Measurements from ENCODE around the gene OTUD6A.

The OTUD6A gene

DNA sequence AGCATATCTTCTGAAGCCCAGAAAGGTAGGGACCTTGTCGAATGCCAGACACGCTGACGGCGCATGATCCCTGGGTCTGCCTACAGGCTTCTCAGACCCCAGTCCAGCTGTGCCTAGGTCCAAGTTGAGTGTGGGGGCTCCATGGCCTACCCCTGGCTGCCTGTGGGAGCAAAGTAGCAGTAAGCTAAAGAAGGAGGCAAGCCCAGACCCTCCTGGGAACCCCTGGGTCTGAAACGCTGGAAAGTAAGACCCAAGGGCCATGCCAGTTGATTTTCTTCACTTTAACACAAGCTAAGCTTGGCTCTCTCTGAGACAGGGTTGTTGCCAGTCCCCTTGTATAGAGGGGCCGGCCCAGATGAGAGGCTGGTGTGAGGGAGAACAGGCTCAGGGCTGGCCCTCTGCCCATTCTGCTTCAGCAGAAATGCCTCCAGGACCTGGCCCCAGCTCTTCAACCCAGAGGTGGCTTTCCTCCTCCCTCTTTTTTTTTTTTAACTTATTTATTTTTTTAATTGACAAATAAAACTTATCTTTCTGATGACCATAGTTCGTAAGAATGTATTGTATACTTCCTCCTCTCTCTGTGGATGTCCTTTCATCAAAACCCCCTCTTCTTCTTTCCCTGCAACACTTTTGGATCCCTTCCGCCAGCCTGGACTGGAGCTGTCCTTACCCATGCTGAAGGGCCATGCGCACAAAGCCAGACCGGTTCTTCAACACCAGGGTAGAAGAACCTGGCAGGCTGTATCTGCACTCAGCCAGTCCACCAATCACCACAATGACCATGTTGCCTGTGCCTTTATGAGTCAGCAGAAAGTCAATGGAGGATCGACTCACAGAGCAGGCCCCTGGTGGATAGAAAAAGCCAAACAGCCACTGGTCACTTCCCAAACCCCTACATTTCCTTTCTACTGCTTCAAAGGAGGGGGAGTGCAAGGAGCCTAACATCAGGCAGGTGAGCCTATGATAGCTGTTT lies 19.6 kb upstream of the OTUD6A start:
- ATAC-seq: no peak
- TF ChIP-seq ZNF565 (CRISPR knock-in tag; conservative IDR thresholded peaks at IDR 0.05; ENCODE audit: low read depth) (no peak), RARB (CRISPR knock-in tag; IDR thresholded peaks at IDR 0.05) (no peak), BACH2 (CRISPR knock-in tag; IDR thresholded peaks at IDR 0.05; ENCODE audit: borderline replicate concordance) (no peak), TOX (CRISPR knock-in tag; IDR thresholded peaks at IDR 0.05; ENCODE audit: borderline replicate concordance) (no peak), OSR1 (CRISPR knock-in tag; IDR thresholded peaks at IDR 0.05) (no peak), SNAI2 (CRISPR knock-in tag; IDR thresholded peaks at IDR 0.05) (no peak), ESRRG (CRISPR knock-in tag; IDR thresholded peaks at IDR 0.05) (no peak), ZNF8 (CRISPR knock-in tag; IDR thresholded peaks at IDR 0.05) (no peak), TCF4 (CRISPR knock-in tag; IDR thresholded peaks at IDR 0.05; ENCODE audit: borderline replicate concordance) (no peak), ARNTL (CRISPR knock-in tag; IDR thresholded peaks at IDR 0.05; ENCODE audit: borderline replicate concordance, low read depth) (no peak)
- TF ChIP-seq, protein P1, sequence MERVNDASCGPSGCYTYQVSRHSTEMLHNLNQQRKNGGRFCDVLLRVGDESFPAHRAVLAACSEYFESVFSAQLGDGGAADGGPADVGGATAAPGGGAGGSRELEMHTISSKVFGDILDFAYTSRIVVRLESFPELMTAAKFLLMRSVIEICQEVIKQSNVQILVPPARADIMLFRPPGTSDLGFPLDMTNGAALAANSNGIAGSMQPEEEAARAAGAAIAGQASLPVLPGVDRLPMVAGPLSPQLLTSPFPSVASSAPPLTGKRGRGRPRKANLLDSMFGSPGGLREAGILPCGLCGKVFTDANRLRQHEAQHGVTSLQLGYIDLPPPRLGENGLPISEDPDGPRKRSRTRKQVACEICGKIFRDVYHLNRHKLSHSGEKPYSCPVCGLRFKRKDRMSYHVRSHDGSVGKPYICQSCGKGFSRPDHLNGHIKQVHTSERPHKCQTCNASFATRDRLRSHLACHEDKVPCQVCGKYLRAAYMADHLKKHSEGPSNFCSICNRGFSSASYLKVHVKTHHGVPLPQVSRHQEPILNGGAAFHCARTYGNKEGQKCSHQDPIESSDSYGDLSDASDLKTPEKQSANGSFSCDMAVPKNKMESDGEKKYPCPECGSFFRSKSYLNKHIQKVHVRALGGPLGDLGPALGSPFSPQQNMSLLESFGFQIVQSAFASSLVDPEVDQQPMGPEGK (CRISPR knock-in tag; IDR thresholded peaks at IDR 0.05; ENCODE audit: borderline replicate concordance): no peak

DNA sequence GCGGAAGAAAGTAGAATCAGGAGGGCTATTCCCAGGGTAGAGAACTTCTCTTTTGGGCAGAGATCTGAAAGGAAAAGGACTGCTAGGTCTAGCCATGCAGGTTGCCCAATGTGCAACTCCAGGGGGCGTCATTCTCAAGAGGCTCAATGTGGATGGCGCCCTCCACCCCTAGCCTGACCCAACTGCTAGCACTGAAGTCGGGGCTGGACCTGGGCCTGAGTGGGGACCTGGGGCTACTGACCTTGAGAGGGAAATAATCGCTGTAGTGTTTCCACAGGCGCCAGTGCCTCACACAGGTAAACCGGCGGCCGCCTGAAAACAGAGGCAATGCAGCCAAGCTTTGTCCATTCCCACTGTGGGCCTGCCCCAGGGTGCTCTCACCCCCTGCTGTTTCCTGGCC lies 18.6 kb upstream of the OTUD6A start:
- ATAC-seq: no peak
- TF ChIP-seq ZNF8 (CRISPR knock-in tag; IDR thresholded peaks at IDR 0.05): no peak

DNA sequence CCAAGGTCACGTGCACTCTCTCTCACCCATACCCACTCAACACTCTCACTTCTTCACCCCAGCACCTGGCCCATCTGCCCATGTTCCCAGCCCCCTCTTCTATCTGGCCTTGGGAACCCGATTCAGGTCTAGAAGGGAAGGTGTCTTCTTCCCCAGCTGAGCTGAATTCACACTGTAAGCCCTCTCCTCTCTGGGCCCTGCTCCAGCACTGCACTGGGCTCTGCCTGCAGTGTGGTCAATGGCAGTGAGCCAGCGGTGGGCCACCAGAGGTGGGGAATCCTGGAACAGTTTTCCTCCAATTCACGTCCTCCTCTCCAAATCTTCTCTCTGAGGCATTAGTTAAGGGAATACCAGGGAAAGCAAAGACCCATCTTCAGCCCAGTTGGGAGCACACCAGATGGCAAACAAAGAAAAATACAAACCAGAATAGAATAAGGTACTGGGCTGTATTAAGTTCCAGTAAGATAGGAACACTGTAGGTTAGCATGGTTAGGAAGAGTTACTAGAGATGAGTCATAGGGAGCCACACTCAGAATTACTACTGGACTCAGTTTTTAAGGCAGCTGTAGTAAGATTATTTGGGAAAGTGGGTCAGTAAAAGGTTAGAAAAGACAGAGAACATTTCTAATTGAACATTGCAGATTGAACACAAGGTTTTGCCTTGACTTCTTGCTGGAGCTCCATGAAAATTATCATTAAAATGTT lies 17.6 kb upstream of the OTUD6A start:
- peak; percentile 72 for ATAC-seq
- TF ChIP-seq, protein P2, sequence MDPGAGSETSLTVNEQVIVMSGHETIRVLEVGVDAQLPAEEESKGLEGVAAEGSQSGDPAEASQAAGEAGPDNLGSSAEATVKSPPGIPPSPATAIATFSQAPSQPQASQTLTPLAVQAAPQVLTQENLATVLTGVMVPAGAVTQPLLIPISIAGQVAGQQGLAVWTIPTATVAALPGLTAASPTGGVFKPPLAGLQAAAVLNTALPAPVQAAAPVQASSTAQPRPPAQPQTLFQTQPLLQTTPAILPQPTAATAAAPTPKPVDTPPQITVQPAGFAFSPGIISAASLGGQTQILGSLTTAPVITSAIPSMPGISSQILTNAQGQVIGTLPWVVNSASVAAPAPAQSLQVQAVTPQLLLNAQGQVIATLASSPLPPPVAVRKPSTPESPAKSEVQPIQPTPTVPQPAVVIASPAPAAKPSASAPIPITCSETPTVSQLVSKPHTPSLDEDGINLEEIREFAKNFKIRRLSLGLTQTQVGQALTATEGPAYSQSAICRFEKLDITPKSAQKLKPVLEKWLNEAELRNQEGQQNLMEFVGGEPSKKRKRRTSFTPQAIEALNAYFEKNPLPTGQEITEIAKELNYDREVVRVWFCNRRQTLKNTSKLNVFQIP (CRISPR knock-in tag; IDR thresholded peaks at IDR 0.05; ENCODE audit: borderline replicate concordance, low read depth): no peak
- TF ChIP-seq OSR1 (CRISPR knock-in tag; IDR thresholded peaks at IDR 0.05) (no peak), TCF4 (CRISPR knock-in tag; IDR thresholded peaks at IDR 0.05; ENCODE audit: borderline replicate concordance) (no peak), ZNF565 (CRISPR knock-in tag; conservative IDR thresholded peaks at IDR 0.05; ENCODE audit: low read depth) (no peak), ZFP3 (CRISPR knock-in tag; IDR thresholded peaks at IDR 0.05) (no peak), ZC3H10 (CRISPR knock-in tag; IDR thresholded peaks at IDR 0.05) (no peak), BACH2 (CRISPR knock-in tag; IDR thresholded peaks at IDR 0.05; ENCODE audit: borderline replicate concordance) (no peak), ARNTL (CRISPR knock-in tag; IDR thresholded peaks at IDR 0.05; ENCODE audit: borderline replicate concordance, low read depth) (no peak), ESRRG (CRISPR knock-in tag; IDR thresholded peaks at IDR 0.05) (no peak), ZNF70 (CRISPR knock-in tag; IDR thresholded peaks at IDR 0.05) (no peak)
- TF ChIP-seq, protein P3, sequence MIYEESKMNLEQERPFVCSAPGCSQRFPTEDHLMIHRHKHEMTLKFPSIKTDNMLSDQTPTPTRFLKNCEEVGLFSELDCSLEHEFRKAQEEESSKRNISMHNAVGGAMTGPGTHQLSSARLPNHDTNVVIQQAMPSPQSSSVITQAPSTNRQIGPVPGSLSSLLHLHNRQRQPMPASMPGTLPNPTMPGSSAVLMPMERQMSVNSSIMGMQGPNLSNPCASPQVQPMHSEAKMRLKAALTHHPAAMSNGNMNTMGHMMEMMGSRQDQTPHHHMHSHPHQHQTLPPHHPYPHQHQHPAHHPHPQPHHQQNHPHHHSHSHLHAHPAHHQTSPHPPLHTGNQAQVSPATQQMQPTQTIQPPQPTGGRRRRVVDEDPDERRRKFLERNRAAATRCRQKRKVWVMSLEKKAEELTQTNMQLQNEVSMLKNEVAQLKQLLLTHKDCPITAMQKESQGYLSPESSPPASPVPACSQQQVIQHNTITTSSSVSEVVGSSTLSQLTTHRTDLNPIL (CRISPR knock-in tag; IDR thresholded peaks at IDR 0.05; ENCODE audit: low read depth): no peak
- TF ChIP-seq, protein P4, sequence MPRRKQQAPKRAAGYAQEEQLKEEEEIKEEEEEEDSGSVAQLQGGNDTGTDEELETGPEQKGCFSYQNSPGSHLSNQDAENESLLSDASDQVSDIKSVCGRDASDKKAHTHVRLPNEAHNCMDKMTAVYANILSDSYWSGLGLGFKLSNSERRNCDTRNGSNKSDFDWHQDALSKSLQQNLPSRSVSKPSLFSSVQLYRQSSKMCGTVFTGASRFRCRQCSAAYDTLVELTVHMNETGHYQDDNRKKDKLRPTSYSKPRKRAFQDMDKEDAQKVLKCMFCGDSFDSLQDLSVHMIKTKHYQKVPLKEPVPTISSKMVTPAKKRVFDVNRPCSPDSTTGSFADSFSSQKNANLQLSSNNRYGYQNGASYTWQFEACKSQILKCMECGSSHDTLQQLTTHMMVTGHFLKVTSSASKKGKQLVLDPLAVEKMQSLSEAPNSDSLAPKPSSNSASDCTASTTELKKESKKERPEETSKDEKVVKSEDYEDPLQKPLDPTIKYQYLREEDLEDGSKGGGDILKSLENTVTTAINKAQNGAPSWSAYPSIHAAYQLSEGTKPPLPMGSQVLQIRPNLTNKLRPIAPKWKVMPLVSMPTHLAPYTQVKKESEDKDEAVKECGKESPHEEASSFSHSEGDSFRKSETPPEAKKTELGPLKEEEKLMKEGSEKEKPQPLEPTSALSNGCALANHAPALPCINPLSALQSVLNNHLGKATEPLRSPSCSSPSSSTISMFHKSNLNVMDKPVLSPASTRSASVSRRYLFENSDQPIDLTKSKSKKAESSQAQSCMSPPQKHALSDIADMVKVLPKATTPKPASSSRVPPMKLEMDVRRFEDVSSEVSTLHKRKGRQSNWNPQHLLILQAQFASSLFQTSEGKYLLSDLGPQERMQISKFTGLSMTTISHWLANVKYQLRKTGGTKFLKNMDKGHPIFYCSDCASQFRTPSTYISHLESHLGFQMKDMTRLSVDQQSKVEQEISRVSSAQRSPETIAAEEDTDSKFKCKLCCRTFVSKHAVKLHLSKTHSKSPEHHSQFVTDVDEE (CRISPR knock-in tag; IDR thresholded peaks at IDR 0.05): no peak
- TF ChIP-seq, protein P1 (CRISPR knock-in tag; IDR thresholded peaks at IDR 0.05; ENCODE audit: borderline replicate concordance): no peak
